Right lobe of liver (tissue), 4 donors: ENCODE measurements around the gene ISYNA1.

ENCODE experiments used
- POLR2A ChIP-seq: fragments of 450-650 bp; IDR thresholded peaks from one replicate; pipeline ENCODE4 v1.6.1; 2017; ENCODE audit warnings: antibody characterized with exemption, mild to moderate bottlenecking
- TF ChIP-seq, protein P1 (sequence below), 4 donors: fragments of 200-600 bp in 3 of 4; fragments of 450-650 bp in 1 of 4; IDR thresholded peaks; one replicate each; pipeline versions ENCODE4 v1.5.1 to v1.8.0; 2016 to 2022; ENCODE audit warnings: antibody characterized with exemption in 4 of 4, mild to moderate bottlenecking in 2 of 4
- donor health status: DM: no; HTN: no; CAD: no.
- donor health status: DM: no; HTN: no; CAD: no.
- donor health status: DM: no; HTN: yes; CAD: no.

DNA sequence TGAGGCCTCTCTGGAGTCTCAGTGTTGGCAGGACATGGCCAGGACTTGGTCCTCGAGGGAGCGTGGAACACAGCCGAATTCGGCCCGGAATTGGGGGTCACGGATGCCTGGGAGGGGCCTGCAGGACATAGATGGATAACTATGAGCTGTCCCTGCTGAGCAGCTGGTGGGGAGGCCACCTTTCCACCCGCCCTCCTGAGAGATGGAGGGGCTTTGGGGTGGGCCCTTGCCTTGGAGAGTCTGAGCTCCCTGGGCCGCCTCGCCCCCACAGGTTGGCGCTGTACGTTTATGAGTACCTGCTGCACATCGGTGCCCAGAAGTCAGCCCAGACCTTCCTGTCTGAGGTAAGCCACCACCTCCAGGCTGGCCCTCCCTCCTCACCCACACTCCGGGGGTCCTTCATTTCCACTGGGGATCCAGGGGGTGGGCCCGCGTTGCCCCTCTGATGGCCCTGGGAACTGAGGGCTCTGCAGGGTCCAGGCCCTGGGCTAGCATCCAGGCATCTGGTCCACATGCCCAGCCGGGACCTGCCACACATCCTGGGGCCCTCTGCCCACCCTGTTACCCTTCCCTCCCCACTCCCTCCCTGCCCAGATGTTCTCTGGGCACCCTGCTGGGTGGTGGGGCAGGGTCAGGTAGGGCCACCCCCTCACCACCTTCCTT lies 10.7 kb downstream of the ISYNA1 start:
- TF ChIP-seq POLR2A, result no peak
- TF ChIP-seq, protein P1, sequence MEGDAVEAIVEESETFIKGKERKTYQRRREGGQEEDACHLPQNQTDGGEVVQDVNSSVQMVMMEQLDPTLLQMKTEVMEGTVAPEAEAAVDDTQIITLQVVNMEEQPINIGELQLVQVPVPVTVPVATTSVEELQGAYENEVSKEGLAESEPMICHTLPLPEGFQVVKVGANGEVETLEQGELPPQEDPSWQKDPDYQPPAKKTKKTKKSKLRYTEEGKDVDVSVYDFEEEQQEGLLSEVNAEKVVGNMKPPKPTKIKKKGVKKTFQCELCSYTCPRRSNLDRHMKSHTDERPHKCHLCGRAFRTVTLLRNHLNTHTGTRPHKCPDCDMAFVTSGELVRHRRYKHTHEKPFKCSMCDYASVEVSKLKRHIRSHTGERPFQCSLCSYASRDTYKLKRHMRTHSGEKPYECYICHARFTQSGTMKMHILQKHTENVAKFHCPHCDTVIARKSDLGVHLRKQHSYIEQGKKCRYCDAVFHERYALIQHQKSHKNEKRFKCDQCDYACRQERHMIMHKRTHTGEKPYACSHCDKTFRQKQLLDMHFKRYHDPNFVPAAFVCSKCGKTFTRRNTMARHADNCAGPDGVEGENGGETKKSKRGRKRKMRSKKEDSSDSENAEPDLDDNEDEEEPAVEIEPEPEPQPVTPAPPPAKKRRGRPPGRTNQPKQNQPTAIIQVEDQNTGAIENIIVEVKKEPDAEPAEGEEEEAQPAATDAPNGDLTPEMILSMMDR (IDR thresholded peaks at IDR 0.05), result no peak
